Activated T-helper 2 cell treated with anti-CD3 and anti-CD28 coated beads, Interferon-gamma antibody, Interleukin-2, Interleukin-4, amounts not matched to agents 10 μg/mL and 5 μg/mL and 100 μg/mL, durations not matched to agents 14 hours and 24 hours and 36 hours (primary cell): ENCODE data around the gene GANC. TPM values are rescaled to one million over a fixed set of nuclear protein-coding genes. Genes with fewer than 3 reads are reported as not detected.

Source experiments
- DNase-seq: peaks from one replicate; pipeline ENCODE4 v3.0.0; 2021; ENCODE audit warnings: low spot score
- H3K27ac Mint-ChIP-seq: one replicate; pipeline ENCODE4 v1.8.0; 2021; ENCODE audit warnings: mixed read lengths
- H3K27me3 Mint-ChIP-seq: one replicate; pipeline ENCODE4 v1.8.0; 2021; ENCODE audit warnings: low read depth, mixed read lengths
- H3K36me3 Mint-ChIP-seq: one replicate; pipeline ENCODE4 v1.8.0; 2021; ENCODE audit warnings: low read depth, mixed read lengths
- H3K4me1 Mint-ChIP-seq: one replicate; pipeline ENCODE4 v1.8.0; 2021; ENCODE audit warnings: low read depth, mixed read lengths
- H3K4me3 Mint-ChIP-seq: one replicate; pipeline ENCODE4 v1.8.0; 2021; ENCODE audit warnings: low read depth, mild to moderate bottlenecking, moderate library complexity, mixed read lengths
- H3K9me3 Mint-ChIP-seq: one replicate; pipeline ENCODE4 v1.8.0; 2021; ENCODE audit warnings: mixed read lengths
- intact Hi-C: fragments of 100-400 bp; cut with micrococcal nuclease; formaldehyde crosslinking; loops from one replicate; pipeline ENCODE4 v1.15.1; 2023
- total RNA-seq: library from RNA; stranded (reverse); gene quantifications from 2 replicates; pipeline ENCODE4 v1.2.3, GENCODE V29; 2022

Gene GANC
- total RNA-seq, 1 donor from 2014 or later, result 19.5 TPM

GRCh38 chr15:42403389-42403788 lies 130.4 kb downstream of the GANC start:
- no peak overlapping the region for H3K4me3 Mint-ChIP-seq
- no peak overlapping the region for H3K27ac Mint-ChIP-seq
- no peaks in the 10 kb centered on the region for H3K36me3 Mint-ChIP-seq
- no peaks in the 10 kb centered on the region for H3K27me3 Mint-ChIP-seq
- no peaks in the 10 kb centered on the region for H3K9me3 Mint-ChIP-seq
- no peak for DNase-seq
- intact Hi-C loops, result no loop called here
- peaks cover 4% of the 10 kb centered on the region for H3K4me1 Mint-ChIP-seq

GRCh38 chr15:42404461-42405235 lies 131.6 kb downstream of the GANC start:
- Mint-ChIP-seq H3K4me1 (peaks cover 4% of the 10 kb centered on the region), H3K9me3 (no peaks in the 10 kb centered on the region), H3K4me3 (no peak overlapping the region), H3K27ac (no peak overlapping the region), H3K36me3 (no peaks in the 10 kb centered on the region), H3K27me3 (no peaks in the 10 kb centered on the region)
- intact Hi-C loops, result no loop called here
- no peak for DNase-seq

- Mint-ChIP-seq H3K9me3 (no peaks in the 10 kb centered on the region), H3K27me3 (no peaks in the 10 kb centered on the region), H3K4me3 (no peak overlapping the region), H3K36me3 (no peaks in the 10 kb centered on the region), H3K4me1 (peaks cover 3% of the 10 kb centered on the region), H3K27ac (no peak overlapping the region)
- intact Hi-C loops, result no loop called here
- no peak for DNase-seq
Measured at GRCh38 chr15:42405863-42406482, 133.0 kb downstream of the GANC start.

Other genes starting within 250 kb of the GANC start
- not detected in 2 replicates for gene PLA2G4D, start 178.6 kb upstream of the GANC start, total RNA-seq
- gene PLA2G4F, start 116.6 kb upstream of the GANC start, total RNA-seq, result not detected in 2 replicates
- gene VPS39, start 64.9 kb upstream of the GANC start, total RNA-seq, result 67.7 and 70.6 TPM in 2 replicates
- 34.1 and 34.8 TPM in 2 replicates for gene TMEM87A, start 232 bp downstream of the GANC start, total RNA-seq
- gene CAPN3, start 86.3 kb downstream of the GANC start, total RNA-seq, result 1.2 and 1.8 TPM in 2 replicates
- gene ZNF106, start 217.9 kb downstream of the GANC start, total RNA-seq, result 64.1 and 65.8 TPM in 2 replicates
- gene SNAP23, start 222.4 kb downstream of the GANC start, total RNA-seq, result 78.0 and 78.9 TPM in 2 replicates